ENCODE results near the gene COA1.

GRCh38 chr7:43655584-43655983 is 73.7 kb downstream of the COA1 start:
- TF ChIP-seq SIN3A (IDR thresholded peaks at IDR 0.05; ENCODE audit: borderline replicate concordance, low read depth, low read length) (no peak), CTCF (IDR thresholded peaks at IDR 0.05) (peak; percentile 31), EP300 (IDR thresholded peaks at IDR 0.05; ENCODE audit: borderline replicate concordance in 1 of 2, low read depth in 1 of 2, low read length in 1 of 2) (peak in 1 of 2 experiments; percentile 52; a peak in 1 of 4 replicates), POLR2AphosphoS5 (IDR thresholded peaks at IDR 0.05; ENCODE audit: low read depth, low read length) (no peak), FOXM1 (IDR thresholded peaks at IDR 0.05; ENCODE audit: low read depth) (no peak), RCOR1 (IDR thresholded peaks at IDR 0.05; ENCODE audit: low read length) (no peak), SMC3 (IDR thresholded peaks at IDR 0.05; ENCODE audit: low read depth, low read length) (no peak)
- TF ChIP-seq, protein P1, sequence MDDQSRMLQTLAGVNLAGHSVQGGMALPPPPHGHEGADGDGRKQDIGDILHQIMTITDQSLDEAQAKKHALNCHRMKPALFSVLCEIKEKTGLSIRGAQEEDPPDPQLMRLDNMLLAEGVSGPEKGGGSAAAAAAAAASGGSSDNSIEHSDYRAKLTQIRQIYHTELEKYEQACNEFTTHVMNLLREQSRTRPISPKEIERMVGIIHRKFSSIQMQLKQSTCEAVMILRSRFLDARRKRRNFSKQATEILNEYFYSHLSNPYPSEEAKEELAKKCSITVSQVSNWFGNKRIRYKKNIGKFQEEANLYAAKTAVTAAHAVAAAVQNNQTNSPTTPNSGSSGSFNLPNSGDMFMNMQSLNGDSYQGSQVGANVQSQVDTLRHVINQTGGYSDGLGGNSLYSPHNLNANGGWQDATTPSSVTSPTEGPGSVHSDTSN (IDR thresholded peaks at IDR 0.05): peak; percentile 36; the same call in 1 of the 2 replicates
